ENCODE data around the gene BDKRB1. TPM values are rescaled to one million over a fixed set of nuclear protein-coding genes. Genes with fewer than 3 reads are reported as not detected.

BDKRB1 gene
- total RNA-seq, 1 donor from 2014 or later = not detected

GRCh38 chr14:96304956-96305355 lies 48.9 kb downstream of the BDKRB1 start:
- Mint-ChIP-seq H3K27ac (ENCODE audit: unreplicated experiment) (no peak overlapping the region), H3K4me3 (ENCODE audit: unreplicated experiment) (no peak overlapping the region), H3K36me3 (ENCODE audit: low read depth, unreplicated experiment) (no peaks in the 10 kb centered on the region), H3K4me1 (ENCODE audit: unreplicated experiment) (no peaks in the 10 kb centered on the region), H3K27me3 (ENCODE audit: unreplicated experiment) (no peaks in the 10 kb centered on the region), H3K9me3 (ENCODE audit: unreplicated experiment) (no peaks in the 10 kb centered on the region)
- peak; percentile 52 for TF ChIP-seq CTCF (IDR thresholded peaks at IDR 0.05; ENCODE audit: unreplicated experiment)
- DNase-seq (ENCODE audit: low spot score) = peak; percentile 42

GRCh38 chr14:96307434-96307833 lies 51.4 kb downstream of the BDKRB1 start:
- Mint-ChIP-seq H3K4me1 (ENCODE audit: unreplicated experiment) (no peaks in the 10 kb centered on the region), H3K4me3 (ENCODE audit: unreplicated experiment) (no peak overlapping the region), H3K9me3 (ENCODE audit: unreplicated experiment) (no peaks in the 10 kb centered on the region), H3K36me3 (ENCODE audit: low read depth, unreplicated experiment) (no peaks in the 10 kb centered on the region), H3K27ac (ENCODE audit: unreplicated experiment) (no peak overlapping the region), H3K27me3 (ENCODE audit: unreplicated experiment) (no peaks in the 10 kb centered on the region)
- no peak for TF ChIP-seq CTCF (IDR thresholded peaks at IDR 0.05; ENCODE audit: unreplicated experiment)
- no peak for DNase-seq (ENCODE audit: low spot score)

GRCh38 chr14:96309133-96309895 lies 53.3 kb downstream of the BDKRB1 start:
- H3K9me3 Mint-ChIP-seq (ENCODE audit: unreplicated experiment) = no peaks in the 10 kb centered on the region
- TF ChIP-seq CTCF (IDR thresholded peaks at IDR 0.05; ENCODE audit: unreplicated experiment) = no peak
- no peak overlapping the region for H3K4me3 Mint-ChIP-seq (ENCODE audit: unreplicated experiment)
- no peak for DNase-seq (ENCODE audit: low spot score)
- H3K27ac Mint-ChIP-seq (ENCODE audit: unreplicated experiment) = no peak overlapping the region
- no peaks in the 10 kb centered on the region for H3K4me1 Mint-ChIP-seq (ENCODE audit: unreplicated experiment)
- no peaks in the 10 kb centered on the region for H3K27me3 Mint-ChIP-seq (ENCODE audit: unreplicated experiment)
- H3K36me3 Mint-ChIP-seq (ENCODE audit: low read depth, unreplicated experiment) = no peaks in the 10 kb centered on the region

GRCh38 chr14:96309896-96310330 lies 53.9 kb downstream of the BDKRB1 start:
- Mint-ChIP-seq H3K27me3 (ENCODE audit: unreplicated experiment) (no peaks in the 10 kb centered on the region), H3K9me3 (ENCODE audit: unreplicated experiment) (no peaks in the 10 kb centered on the region), H3K27ac (ENCODE audit: unreplicated experiment) (no peak overlapping the region), H3K36me3 (ENCODE audit: low read depth, unreplicated experiment) (no peaks in the 10 kb centered on the region), H3K4me1 (ENCODE audit: unreplicated experiment) (no peaks in the 10 kb centered on the region), H3K4me3 (ENCODE audit: unreplicated experiment) (no peak overlapping the region)
- DNase-seq (ENCODE audit: low spot score) = no peak
- TF ChIP-seq CTCF (IDR thresholded peaks at IDR 0.05; ENCODE audit: unreplicated experiment) = no peak

- Mint-ChIP-seq H3K27ac (ENCODE audit: unreplicated experiment) (no peak overlapping the region), H3K4me1 (ENCODE audit: unreplicated experiment) (no peaks in the 10 kb centered on the region), H3K36me3 (ENCODE audit: low read depth, unreplicated experiment) (no peaks in the 10 kb centered on the region), H3K4me3 (ENCODE audit: unreplicated experiment) (no peak overlapping the region), H3K9me3 (ENCODE audit: unreplicated experiment) (no peaks in the 10 kb centered on the region), H3K27me3 (ENCODE audit: unreplicated experiment) (no peaks in the 10 kb centered on the region)
- no peak for DNase-seq (ENCODE audit: low spot score)
- no peak for TF ChIP-seq CTCF (IDR thresholded peaks at IDR 0.05; ENCODE audit: unreplicated experiment)
Observed at GRCh38 chr14:96310906-96311305, 54.9 kb downstream of the BDKRB1 start.
